PFSK-1 (cell line): Measurements from ENCODE around the gene DDX10.

ENCODE experiments used
- FOXP2 ChIP-seq: optimal IDR thresholded peaks from 2 replicates; pipeline ENCODE3; 2011; ENCODE audit warnings: borderline replicate concordance, control low read depth, inconsistent platforms; ENCODE audit not compliant: insufficient read depth; ENCODE audit errors: extremely low read length, extremely low read depth
- POLR2AphosphoS5 ChIP-seq: IDR thresholded peaks from 2 replicates; pipeline ENCODE4 v1.6.1; 2012; ENCODE audit warnings: low read depth, mild to moderate bottlenecking, control low read depth, low read length, moderate library complexity
- SIN3A ChIP-seq: IDR thresholded peaks from 2 replicates; pipeline ENCODE4 v1.6.1; 2012; ENCODE audit warnings: mild to moderate bottlenecking, low read length, moderate library complexity, borderline replicate concordance; ENCODE audit not compliant: insufficient read depth
- TAF1 ChIP-seq: IDR thresholded peaks from 2 replicates; pipeline ENCODE4 v1.6.1; 2012; ENCODE audit warnings: low read length, control low read depth, borderline replicate concordance; ENCODE audit not compliant: insufficient read depth
- TF ChIP-seq, protein P1 (sequence below), 2 experiments: IDR thresholded peaks; 2 replicates each; pipeline versions ENCODE4 v1.6.1 to v1.8.0; 2011 to 2012; ENCODE audit warnings: low read depth in 2 of 2, low read length in 2 of 2, control low read depth in 1 of 2, inconsistent platforms in 1 of 2, mild to moderate bottlenecking in 1 of 2, moderate library complexity in 1 of 2; ENCODE audit not compliant: insufficient read depth in 1 of 2

- TF ChIP-seq, protein P1, sequence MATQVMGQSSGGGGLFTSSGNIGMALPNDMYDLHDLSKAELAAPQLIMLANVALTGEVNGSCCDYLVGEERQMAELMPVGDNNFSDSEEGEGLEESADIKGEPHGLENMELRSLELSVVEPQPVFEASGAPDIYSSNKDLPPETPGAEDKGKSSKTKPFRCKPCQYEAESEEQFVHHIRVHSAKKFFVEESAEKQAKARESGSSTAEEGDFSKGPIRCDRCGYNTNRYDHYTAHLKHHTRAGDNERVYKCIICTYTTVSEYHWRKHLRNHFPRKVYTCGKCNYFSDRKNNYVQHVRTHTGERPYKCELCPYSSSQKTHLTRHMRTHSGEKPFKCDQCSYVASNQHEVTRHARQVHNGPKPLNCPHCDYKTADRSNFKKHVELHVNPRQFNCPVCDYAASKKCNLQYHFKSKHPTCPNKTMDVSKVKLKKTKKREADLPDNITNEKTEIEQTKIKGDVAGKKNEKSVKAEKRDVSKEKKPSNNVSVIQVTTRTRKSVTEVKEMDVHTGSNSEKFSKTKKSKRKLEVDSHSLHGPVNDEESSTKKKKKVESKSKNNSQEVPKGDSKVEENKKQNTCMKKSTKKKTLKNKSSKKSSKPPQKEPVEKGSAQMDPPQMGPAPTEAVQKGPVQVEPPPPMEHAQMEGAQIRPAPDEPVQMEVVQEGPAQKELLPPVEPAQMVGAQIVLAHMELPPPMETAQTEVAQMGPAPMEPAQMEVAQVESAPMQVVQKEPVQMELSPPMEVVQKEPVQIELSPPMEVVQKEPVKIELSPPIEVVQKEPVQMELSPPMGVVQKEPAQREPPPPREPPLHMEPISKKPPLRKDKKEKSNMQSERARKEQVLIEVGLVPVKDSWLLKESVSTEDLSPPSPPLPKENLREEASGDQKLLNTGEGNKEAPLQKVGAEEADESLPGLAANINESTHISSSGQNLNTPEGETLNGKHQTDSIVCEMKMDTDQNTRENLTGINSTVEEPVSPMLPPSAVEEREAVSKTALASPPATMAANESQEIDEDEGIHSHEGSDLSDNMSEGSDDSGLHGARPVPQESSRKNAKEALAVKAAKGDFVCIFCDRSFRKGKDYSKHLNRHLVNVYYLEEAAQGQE (IDR thresholded peaks at IDR 0.05; ENCODE audit: insufficient read depth in 1 of 2, low read depth in 2 of 2, low read length in 2 of 2) = no peak
- TF ChIP-seq POLR2AphosphoS5 (no peak), TAF1 (no peak), FOXP2 (no peak), SIN3A (no peak)
Observed at GRCh38 chr11:108818971-108819370, 154.1 kb downstream of the DDX10 start.
